Erythroblast (primary cell): Measurements from ENCODE around the gene SPPL2B.

Experiments used
- GATA1 ChIP-seq: IDR thresholded peaks from 2 replicates; pipeline ENCODE4 v1.6.1; 2011; ENCODE audit warnings: low read depth, mild to moderate bottlenecking, control low read depth, low read length, moderate library complexity
- POLR2A ChIP-seq: IDR thresholded peaks from 2 replicates; pipeline ENCODE4 v1.6.1; 2011; ENCODE audit warnings: mild to moderate bottlenecking, low read length

DNA sequence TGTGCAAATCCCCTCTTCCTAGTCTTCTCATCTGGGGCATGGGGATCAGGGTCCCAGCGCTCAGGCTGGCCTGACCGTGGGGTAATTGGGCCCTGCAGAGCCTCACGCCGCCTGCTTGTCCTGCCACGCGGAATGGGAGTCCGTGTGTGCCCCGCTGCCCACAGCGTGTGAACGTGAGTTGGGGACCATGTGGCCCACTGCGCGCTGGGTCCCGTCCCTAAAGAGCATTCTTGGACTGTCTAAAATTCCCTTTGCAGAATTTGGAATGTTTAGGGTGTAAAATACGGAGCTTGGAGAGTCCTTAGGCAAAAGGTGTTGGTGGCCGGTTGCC lies 34.5 kb downstream of the SPPL2B start:
- TF ChIP-seq POLR2A (no peak), GATA1 (no peak)
